DLD1 (cell line): ENCODE measurements around the gene UBE3C.
"Not testable (repeated sequence)": the region's sequence is repeated elsewhere in the genome, so short reads cannot be mapped to it uniquely, and the experiment has no call there.

Source experiments
- in situ Hi-C: cut with HindIII; loops from 2 replicates; pipeline ENCODE4 v1.10.0; 2017; ENCODE audit warnings: low sequenced_read_pairs

Gene UBE3C

GRCh38 chr7:157129907-157130460 lies 8.7 kb upstream of the UBE3C start:
- in situ Hi-C loops, result no loop called here

- in situ Hi-C loops, result not testable (repeated sequence)
Observed at GRCh38 chr7:157130849-157131248, 7.9 kb upstream of the UBE3C start.

- in situ Hi-C loops, result no loop called here
Observed at GRCh38 chr7:157132796-157133195, 5.9 kb upstream of the UBE3C start.

- in situ Hi-C loops, result no loop called here
Observed at GRCh38 chr7:157133304-157133703, 5.4 kb upstream of the UBE3C start.

GRCh38 chr7:157136372-157136771 lies 2.4 kb upstream of the UBE3C start:
- in situ Hi-C loops, result no loop called here

- in situ Hi-C loops, result no loop called here
Observed at GRCh38 chr7:157138101-157138423, 664 bp upstream of the UBE3C start.

GRCh38 chr7:157139111-157139809 lies 534 bp downstream of the UBE3C start:
- in situ Hi-C loops, result no loop called here

GRCh38 chr7:157139810-157140510 lies 1.2 kb downstream of the UBE3C start:
- in situ Hi-C loops, result no loop called here

GRCh38 chr7:157140511-157140905 lies 1.8 kb downstream of the UBE3C start:
- in situ Hi-C loops, result no loop called here

- in situ Hi-C loops, result no loop called here
Observed at GRCh38 chr7:157141525-157142060, 2.9 kb downstream of the UBE3C start.

- in situ Hi-C loops, result no loop called here
Observed at GRCh38 chr7:157143788-157144187, 5.1 kb downstream of the UBE3C start.

GRCh38 chr7:157149317-157149716 lies 10.6 kb downstream of the UBE3C start:
- in situ Hi-C loops, result no loop called here

GRCh38 chr7:157150882-157151281 lies 12.2 kb downstream of the UBE3C start:
- in situ Hi-C loops, result no loop called here

GRCh38 chr7:157151626-157152339 lies 13.1 kb downstream of the UBE3C start:
- in situ Hi-C loops, result no loop called here

GRCh38 chr7:157152391-157152937 lies 13.7 kb downstream of the UBE3C start:
- in situ Hi-C loops, result no loop called here

GRCh38 chr7:157153260-157153659 lies 14.5 kb downstream of the UBE3C start:
- in situ Hi-C loops, result no loop called here

- in situ Hi-C loops, result no loop called here
Observed at GRCh38 chr7:157155959-157156358, 17.2 kb downstream of the UBE3C start.

GRCh38 chr7:157158400-157158799 lies 19.7 kb downstream of the UBE3C start:
- in situ Hi-C loops, result no loop called here

GRCh38 chr7:157159537-157159936 lies 20.8 kb downstream of the UBE3C start:
- in situ Hi-C loops, result not testable (repeated sequence)

- in situ Hi-C loops, result no loop called here
Observed at GRCh38 chr7:157160433-157160832, 21.7 kb downstream of the UBE3C start.

GRCh38 chr7:157165987-157166386 lies 27.3 kb downstream of the UBE3C start:
- in situ Hi-C loops, result no loop called here
